Activated CD8-positive, alpha-beta memory T cell treated with anti-CD3 and anti-CD28 coated beads, Interleukin-2, amount 50 U/mL, for 4 hours (primary cell): Measurements from ENCODE around the gene RNF5.
"Not testable (repeated sequence)": the region's sequence is repeated elsewhere in the genome, so short reads cannot be mapped to it uniquely, and the experiment has no call there.

ENCODE experiments used
- DNase-seq: peaks from one replicate; pipeline ENCODE4 v3.0.0-alpha.2; 2020

Gene RNF5, protein sequence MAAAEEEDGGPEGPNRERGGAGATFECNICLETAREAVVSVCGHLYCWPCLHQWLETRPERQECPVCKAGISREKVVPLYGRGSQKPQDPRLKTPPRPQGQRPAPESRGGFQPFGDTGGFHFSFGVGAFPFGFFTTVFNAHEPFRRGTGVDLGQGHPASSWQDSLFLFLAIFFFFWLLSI

DNA sequence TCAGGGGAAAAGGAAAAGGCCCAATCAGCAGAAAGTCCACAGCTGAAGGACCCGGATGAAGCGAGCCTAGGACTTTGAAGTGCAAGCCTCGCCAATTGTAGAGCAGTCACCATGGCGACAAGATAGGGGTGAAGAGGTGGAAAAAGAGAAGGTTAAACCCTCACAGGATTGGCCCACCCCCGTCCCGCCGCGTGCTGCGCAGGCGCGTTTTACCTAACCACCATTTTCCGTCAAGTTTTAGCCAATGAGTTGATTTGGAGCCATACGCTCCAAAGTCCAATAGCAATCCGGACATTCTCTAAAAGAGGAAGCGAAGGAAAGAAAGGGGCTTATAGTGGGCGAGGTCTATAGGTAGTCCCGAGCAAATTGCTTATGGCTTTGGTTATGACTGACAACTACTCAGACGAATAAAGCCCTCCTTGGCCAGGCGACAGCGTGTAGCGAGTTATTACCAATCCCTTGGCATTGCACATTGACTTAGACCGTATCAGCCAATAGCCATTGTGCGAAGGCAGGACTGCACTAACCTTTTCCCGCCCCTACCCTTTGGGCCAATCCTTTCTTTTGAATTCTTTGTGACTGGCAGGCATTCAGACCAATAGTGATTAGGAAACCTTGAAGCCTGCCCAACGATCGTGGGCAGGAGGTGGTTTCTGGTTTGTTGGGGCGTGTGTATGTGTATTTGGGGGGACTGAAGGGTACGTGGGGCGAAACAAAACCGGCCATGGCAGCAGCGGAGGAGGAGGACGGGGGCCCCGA is at the start of gene RNF5:
RNF5 (plus strand) TSS at position 618 of the 759 bp plus-strand sequence; CDS start at position 725, 107 bp downstream.
- peak; percentile 87 for DNase-seq

DNA sequence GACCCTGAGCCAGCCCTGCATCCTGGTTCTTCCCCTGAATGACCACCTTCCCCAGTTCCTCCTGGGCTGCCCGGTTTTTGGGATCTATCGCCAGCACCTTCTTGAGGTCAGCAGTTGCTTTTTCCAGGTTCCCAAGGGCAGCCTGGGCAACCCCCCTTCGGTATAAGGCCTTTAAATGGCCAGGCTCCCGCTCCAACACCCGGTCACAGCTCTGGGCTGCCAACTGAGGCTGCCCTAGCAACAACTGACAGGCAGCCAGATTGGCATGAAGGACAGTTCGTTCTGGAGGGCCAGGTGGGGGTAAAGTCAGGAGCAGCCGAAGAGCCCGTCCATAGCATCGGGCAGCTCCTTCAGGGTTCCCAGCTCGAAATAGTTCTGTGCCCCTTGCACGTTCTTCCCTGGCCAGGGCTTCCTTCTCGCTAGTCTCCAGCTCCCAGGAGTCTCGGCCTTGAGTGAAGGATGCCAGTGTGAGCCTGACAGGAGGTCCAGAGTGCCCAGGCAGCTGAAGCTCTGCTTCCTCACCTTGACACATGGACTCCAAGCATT is 49.4 kb upstream of the RNF5 start:
- no peak for DNase-seq

DNA sequence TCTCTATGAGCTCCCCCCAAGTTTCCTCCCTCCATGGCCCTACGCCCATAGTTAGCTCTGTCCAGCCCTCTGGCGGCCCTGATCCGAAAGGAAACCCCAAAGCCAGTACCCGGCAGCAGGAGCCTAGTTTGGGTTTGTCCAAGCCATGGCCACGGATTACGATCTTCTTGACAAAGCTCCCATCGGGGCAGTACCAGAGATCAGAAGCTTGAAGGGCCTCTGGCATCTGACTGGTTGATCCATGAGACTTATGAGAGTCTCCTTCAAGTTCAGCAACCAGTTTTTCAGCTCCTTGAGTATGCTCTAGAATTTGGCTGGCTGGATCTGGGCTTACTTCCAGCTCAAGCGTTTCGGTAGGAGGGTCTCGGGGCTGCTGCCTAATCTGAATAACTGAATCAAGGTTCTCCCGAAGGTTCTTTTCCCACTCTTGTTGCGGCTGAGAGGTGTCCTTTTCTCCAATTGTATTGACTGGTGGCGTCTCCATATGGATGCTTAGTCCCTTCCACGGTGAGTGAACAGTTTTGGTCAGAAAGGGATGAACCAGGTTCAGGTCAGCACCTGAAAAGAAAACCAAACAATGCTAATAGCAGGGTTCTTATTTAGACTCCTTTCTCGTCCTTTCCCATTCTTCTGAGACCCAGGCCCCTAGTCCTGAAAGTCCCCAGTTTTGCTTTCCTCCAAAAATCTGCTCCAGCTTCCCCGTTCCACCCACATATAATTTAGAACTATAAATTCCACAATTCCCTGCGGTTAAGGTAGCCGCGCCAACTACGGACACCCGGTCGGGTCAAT is 48.7 kb upstream of the RNF5 start:
- DNase-seq = no peak

DNA sequence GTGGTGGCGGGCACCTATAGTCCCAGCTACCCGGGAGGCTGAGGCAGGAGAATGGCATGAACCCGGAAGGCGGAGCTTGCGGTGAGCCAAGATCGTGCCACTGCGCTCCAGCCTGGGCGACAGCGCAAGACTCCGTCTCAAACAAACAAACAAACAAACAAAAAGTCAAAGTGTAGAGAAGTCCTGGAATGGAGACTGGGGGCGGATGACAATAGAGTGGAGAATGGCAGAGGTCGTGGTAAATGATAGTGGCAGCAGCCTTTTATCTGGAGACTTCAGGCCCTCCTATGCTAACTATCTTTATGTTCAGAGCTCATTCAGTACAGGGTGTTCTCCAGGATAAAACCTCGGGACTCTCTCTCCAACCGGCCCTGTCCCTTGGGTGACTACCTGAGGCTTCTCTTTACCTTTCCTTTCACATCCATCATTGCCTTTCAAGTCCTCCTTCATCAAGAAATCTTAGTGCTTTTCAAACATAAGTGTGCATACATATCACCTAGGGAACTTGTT is 46.7 kb upstream of the RNF5 start:
- no peak for DNase-seq

DNA sequence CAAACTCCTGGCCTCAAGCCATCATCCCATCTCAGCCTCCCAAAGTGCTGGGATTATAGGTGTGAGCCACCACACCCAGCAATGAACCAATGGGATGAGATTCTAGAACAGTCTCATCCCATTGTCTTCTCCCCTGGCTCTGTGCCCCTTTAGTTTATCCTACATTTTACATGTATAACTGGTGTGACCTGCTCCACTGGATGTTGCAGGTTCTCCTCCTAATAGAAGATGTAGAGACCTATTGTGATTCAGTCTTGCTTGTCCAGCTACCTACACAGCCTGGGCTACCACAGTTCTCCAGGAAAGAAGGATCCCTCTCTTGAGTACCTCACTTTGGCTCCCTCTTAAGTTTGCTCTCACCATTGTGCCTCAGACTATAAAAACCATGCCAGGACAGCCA is 46.1 kb upstream of the RNF5 start:
- DNase-seq = no peak

DNA sequence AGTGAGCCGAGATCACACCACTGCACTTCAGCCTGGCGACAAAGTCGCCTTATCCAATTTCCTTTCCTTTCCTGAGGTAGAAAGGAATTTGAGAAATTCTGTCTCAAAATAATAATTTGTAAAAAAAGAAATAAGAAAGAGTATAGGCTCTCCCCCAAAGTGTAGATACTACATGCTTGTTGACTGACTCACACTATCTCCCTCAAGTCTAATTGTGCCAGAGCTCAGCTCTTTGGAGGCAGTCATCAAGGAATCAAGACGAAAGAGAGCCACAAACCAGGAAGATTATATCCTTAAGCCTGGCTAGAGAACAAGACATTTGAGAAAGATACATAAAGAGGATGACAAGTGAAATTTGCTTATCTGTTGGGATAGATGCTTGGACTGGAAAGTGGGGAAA is 44.4 kb upstream of the RNF5 start:
- DNase-seq = no peak

DNA sequence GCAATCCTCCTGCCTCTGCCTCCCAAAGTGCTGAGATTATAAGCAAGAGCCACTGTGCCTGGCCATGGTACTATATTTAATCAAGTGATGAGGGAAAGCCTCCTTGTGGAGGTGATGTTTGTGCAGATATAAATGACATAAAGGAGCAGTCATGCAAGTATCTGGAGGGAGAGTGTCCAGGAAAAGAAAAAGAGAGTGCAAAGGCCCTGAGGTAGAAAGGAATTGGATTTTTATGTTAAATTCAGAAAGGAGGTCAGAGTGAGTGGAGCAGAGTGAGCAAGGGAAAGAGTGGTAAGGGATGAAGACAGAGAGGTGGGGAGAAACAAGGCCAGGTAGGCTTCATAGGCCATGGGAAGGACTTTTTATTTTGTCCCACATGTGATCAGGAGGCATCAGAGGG is 40.8 kb upstream of the RNF5 start:
- no peak for DNase-seq

DNA sequence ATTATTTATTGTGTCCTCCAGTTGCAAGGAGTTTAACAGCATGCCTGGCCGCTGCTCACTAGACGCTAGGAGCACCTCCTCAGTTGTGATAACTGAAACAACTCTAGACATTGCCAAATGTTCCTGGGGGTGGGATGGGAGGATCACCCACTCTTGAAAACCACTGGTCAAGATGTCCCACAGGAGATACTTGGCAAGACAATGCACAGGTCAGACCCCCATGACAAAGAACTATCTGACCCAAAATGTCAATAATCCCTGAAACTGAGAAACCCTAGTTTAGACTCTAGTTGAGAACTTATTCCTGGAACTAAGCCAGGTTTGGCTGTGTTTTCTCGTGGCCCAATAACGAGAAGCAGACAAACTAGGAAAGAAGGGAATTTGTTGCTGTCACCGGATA is 38.6 kb upstream of the RNF5 start:
- DNase-seq = no peak

DNA sequence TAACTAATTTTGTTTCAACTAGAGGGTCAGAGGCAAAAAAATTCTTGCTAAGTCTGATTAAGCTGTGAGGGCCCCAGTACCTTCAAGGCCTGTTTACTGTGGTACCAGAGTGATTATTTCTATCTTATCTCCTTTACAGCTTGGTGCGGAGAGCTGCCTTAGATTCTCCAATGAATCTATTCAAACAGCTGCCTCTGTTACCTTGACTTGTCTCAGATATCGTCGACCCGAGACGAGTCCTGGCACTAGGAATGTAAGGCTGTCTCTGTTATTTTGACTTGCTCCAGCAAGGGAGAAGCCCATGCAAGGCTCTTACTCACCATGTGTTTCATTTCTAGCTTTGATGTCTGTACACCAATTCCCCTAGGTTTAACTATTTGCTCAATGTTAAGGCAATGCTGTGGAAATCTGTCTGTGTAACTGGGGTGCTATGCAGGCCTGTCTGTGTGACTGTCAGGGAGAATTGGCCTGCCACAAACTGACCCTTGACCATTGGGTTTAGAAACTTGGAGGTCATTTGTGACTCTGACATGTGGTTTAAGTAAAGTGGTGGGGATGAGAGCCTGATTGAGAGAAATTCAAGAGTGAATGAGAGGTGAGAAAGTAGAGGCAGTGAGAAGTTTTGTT is 37.7 kb upstream of the RNF5 start:
- DNase-seq = no peak

DNA sequence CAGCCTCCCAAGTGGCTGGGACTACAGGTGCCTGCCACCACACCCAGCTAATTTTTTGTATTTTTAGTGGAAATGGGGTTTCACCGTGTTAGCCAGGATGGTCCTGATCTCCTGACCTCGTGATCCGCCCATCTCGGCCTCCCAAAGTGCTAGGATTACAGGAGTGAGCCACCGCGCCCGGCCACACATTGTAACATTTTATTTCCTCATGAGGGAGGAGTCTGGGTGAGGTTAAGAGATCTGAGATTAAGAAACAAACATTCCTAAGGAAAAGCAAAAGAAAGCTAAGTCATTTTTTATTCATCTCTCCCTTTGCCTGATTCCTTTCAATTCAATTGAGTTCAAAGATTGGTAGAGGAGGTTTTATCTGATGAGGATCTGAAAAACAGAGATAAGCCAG is 34.0 kb upstream of the RNF5 start:
- DNase-seq = not testable (repeated sequence)

DNA sequence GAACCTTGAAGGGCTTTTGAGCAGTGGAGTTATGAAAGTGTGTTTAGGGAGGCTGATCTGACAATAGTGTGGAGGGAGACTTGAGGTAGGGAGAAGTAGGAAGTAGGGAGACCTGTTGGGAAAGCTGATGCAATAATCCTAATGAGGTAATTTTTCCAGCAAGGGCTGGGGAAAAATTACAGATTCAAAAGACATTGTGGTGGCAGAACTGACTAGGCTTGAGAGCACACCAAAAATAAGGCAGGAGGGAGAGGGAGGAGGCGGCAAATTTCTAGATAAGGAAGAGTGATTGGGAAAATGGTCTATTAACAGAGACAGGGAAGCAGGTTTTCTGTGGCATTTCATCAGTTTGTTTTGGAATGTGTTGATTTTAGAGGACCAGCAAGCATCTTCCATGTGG is 31.9 kb upstream of the RNF5 start:
- DNase-seq = no peak

DNA sequence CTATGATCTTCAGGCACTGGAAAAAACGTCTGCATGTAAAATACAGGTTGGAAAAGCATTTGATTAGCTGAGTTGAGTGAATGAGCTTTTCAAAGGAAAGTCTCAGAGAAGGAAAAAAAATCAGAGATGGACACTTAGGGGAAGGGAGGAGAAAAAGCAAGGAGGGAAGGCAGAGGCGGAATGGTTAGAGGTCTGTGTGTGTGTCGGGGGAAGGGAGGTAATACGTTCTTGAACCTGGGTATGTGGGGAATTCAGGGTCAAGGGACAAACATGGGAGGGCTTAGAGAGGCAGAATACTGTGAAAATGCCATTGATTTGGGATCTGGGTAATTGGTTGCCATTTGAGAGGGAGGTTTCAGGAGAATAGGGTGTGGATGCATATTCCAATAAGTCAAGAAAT is 31.5 kb upstream of the RNF5 start:
- DNase-seq = no peak

DNA sequence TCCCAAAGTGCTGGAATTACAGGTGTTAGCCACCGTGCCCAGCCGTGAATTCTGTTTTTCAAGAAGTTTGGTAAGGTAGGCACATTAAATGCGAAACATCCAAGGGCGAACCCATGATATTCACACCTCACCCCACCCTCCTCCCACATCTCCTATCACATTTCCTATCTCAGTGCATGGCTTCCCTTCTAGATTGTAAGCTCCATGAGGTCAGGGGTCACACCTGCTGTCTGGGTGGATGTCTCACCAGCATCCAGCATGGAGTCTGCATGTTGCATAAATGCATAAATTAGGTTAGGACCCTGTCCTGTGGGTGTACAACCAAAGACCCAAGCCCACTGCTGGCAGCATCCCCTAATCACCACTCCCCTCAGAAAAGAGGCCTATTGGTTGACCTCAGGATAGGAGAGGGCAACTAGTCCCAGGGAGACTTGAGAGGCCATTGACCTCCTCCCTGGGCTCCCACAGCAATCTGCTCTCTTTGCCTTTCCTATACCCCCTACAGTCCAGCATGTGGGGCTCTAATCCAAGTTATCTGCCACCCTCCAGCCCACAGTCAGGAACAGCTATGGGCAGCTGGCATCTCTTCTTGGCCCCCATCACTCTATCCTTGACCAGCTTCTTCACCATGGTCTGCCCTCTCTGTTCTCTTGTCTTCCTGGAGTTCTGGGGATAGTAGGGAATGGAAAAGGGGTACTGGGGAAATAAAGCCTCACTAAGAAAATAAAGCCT is 30.6 kb upstream of the RNF5 start:
- DNase-seq = no peak

DNA sequence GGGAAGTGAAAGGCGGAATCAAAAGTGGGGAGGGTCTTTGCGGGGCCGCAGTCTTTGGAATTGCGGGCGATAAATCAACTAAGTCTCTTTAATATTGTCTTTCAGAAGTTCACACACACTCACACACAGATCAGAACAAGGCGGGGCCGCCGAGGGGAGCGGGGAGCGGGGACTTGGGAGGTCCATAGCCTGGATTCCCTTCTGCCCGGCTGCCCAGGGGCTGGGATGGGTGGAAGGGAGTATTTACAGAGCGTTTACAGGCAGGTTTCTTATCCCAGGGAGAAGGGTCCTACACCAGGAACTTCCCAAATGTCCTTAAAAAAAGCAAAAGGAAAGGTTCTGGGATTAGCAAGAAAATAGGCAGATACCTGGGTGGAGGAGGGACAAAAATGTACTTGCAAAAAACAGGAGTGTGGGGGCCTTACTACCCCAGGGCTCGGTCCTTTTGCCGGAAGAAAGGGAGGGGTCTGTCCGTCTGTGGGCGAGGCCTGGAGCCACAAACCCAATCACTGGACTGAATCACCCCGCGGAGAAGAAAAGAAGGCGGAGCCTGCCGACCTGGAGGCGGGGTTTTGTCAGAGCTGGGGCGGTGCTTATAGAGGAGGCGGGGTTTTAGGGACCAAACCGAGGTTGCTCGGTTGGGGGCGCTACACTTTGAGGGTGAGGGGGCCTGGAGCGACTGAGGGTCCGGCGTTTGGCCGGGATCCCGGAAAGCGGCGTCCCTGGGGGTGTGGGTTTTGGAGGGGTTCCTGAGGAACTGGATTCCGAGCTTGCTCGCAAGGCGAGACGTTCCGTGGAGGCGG is 29.7 kb upstream of the RNF5 start:
- DNase-seq = peak; percentile 64

DNA sequence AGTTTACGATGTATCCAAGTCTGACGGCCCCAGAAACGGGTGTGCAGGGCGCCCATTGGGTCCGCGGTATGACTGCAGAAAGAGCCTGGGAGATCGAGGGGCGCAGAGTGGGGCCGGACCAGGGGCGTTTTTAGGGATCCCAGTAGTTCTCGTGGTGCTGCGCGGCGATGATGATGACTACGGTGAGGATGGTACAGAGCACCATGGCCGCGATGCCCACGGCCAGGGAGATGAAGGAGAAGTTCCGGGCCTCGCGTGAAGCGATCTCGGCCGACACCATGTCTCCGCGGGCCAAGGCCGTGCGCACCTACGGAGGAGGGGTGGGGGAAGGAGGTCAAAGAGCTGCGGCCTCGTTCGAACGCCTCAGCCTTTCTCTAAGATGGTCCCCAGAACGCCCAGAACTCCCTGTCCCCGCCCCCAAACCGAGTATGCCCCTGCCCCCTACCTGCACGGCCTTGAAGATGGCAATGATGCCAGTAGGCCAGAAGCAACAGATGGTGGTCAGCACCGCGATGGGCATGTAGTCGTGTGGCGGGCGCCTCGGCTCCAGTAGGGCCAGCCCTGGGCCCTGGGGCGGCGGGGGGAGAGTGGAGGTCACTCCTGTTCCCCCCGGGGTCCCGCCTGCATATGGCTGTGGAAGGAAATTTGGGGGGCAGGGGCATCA is 29.0 kb upstream of the RNF5 start:
- DNase-seq = no peak

DNA sequence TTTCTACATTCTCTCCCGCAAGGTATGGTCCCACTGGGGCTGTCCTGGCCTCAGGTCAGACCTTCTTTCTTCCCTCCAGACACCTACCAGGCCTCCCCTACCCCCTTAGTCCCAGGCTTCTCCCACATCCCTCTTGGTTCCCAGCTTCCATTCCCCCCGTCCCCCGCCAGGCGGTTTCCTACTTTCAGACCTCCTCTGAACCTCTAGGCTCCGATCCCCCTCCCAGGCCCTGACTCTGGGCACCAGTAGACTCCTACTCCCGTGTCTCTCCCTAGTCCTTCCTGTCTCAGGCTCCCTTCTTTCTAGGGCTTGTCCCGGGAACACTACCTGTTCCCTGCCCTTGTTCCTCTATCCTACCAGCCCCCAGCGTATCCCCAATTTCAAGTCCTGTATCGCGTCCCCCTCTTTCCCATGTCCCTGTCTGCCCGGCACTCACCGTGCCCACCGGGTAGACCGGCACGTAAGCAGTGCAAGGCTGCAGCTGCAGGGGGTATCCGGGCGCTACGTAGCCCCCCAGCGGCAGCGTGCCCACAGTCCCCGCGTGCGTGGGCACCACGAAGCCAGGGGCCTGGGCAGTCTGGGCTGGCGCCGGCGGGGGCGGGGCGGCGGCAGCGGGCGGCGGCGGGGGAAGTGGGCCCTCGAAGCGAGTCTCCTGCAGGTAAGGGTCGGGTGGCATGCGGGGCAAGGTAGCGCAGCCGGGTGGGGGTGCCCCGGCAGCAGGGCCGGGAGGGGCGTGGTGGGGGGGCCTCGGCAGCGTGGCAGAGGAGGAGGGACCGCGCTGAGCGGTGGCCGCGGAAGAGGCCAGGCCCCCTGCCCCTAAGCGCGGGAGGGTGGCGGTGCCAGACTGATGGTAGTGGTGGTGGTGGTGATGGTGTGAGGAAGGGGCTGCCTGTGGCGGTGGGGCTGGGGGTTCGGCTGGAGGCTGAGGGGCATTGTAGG is 28.0 kb upstream of the RNF5 start:
- DNase-seq = no peak

DNA sequence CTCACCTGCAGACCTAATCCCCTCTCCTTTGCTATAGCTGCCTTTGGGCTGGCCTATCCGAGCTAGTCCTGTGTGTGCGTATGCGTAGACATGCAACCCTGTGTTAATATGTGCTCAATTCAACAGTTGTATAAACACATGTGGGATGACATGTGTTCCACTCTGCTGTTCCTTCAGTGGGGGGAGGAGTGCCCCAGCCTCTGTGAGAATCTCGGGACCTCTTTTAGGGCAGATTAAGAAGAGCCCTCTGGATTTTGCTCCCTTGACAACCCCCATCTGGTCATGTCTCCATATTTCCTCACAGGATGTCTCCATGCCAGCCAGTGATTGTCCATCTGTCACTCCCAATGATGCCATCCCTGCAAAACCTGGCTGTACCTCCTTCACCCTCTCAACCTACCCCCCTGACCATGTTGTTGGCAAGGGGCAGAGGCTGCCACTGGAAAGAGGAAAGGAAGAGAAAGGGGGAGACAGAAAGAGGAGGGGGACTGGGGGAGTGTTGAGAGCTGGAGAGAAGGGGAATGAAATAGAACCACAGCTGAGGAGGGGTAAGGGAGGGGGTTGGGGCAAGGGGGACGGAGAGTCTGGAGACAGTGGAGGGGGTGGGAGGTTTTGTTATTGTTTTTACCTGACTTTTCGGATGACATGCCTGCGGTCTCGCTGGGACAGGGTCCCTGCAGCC is 26.9 kb upstream of the RNF5 start:
- no peak for DNase-seq

DNA sequence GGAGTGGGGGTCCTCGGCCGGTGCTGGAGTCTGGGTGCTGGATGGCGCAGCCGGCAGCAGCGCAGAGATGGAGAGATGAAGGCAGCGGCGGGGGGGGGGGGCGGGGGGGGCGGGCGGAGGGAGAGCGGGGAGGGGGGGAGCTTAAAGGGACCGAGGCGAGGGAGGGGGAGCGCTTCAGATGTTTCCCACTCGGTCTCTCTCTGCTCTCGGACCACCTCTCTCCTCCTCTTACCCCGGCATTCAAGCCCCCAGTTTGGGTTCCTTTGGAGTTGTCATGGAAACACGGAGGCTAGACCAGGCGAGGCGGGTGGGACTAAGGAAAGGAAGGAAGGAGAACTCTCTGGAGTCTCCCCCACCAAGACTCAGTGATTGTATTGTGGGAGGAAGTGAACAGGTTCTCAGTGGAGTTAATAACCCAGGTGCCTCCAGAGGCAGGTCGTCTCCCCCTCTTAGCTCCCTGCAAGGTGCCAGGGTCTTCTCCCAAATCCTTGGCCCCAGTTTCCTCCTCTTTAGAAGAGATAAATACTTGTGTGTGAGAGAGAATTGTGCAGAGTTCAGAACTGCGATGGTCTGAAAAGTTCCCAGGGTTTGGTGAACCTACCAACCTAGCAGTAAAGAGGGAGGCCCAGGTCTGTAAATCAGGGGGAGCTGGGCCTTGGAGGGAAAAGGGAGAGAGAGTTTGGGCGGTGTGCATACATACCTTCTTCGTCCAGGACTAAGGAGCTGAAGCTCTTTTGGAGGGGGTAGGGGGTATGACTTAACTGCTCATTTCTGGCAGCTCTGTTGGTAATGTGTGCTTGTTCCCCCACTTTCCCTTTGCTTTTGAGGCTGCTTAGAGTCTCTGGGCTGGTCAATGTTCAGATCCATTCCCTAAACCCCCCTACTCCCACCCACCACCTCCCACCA is 26.1 kb upstream of the RNF5 start, which contains the start of gene PRRT1:
PRRT1 (minus strand) TSS at position 77 of the 906 bp plus-strand sequence. CDS start 112 bp downstream, outside the sequence.
- no peak for DNase-seq
